C1 segment of cervical spinal cord (tissue), 14 donors: ENCODE data around the gene STT3A.
A peak's percentile ranks its signal among the peaks of the same experiment; 100 is the strongest.
"Not testable (repeated sequence)": the region's sequence is repeated elsewhere in the genome, so short reads cannot be mapped to it uniquely, and the experiment has no call there.

Source experiments
- DNase-seq, 14 donors: peaks; one replicate each; lab custom pipeline; 2025; lab: John Stamatoyannopoulos, UW

The STT3A gene

GRCh38 chr11:125592305-125593113, at the start of gene STT3A:
Gene STT3A (plus strand): TSS chr11:125592852. CDS start chr11:125595916, 3,064 bp downstream.
- peak; percentile 85 to 100 (median 99) for DNase-seq

- DNase-seq = no peak
These were observed 41.9 kb upstream of the STT3A start for GRCh38 chr11:125550780-125551179.

- no peak for DNase-seq
These were observed 40.8 kb upstream of the STT3A start for GRCh38 chr11:125551835-125552342.

- no peak for DNase-seq
These were observed 39.7 kb upstream of the STT3A start for GRCh38 chr11:125552927-125553326.

- no peak for DNase-seq
These were observed 39.3 kb upstream of the STT3A start for GRCh38 chr11:125553357-125553756.

GRCh38 chr11:125554038-125554437, 38.6 kb upstream of the STT3A start:
- no peak for DNase-seq

GRCh38 chr11:125559888-125560287, 32.8 kb upstream of the STT3A start:
- DNase-seq = no peak

- no peak for DNase-seq
These were observed 30.7 kb upstream of the STT3A start for GRCh38 chr11:125561924-125562323.

GRCh38 chr11:125562430-125562829, 30.2 kb upstream of the STT3A start:
- no peak for DNase-seq

GRCh38 chr11:125564357-125564756, 28.3 kb upstream of the STT3A start:
- DNase-seq = no peak

GRCh38 chr11:125566235-125566634, 26.4 kb upstream of the STT3A start:
- DNase-seq = no peak

GRCh38 chr11:125568970-125569914, 23.4 kb upstream of the STT3A start, which contains the start of gene EI24:
Gene EI24 (plus strand): TSS chr11:125569477. CDS start chr11:125572528, 3,051 bp downstream.
- peak; percentile 25 to 92 (median 78) for DNase-seq

GRCh38 chr11:125569915-125570621, 22.6 kb upstream of the STT3A start:
- DNase-seq = peak in 1 of 14 donors; percentile 3

- DNase-seq = no peak
These were observed 21.7 kb upstream of the STT3A start for GRCh38 chr11:125570952-125571351.

- DNase-seq = no peak
These were observed 19.7 kb upstream of the STT3A start for GRCh38 chr11:125572916-125573315.

GRCh38 chr11:125577181-125577580, 15.5 kb upstream of the STT3A start:
- DNase-seq = not testable (repeated sequence)

- DNase-seq = no peak
These were observed 13.9 kb upstream of the STT3A start for GRCh38 chr11:125578783-125579182.

GRCh38 chr11:125579811-125580210, 12.8 kb upstream of the STT3A start:
- DNase-seq = no peak

GRCh38 chr11:125583496-125583895, 9.2 kb upstream of the STT3A start:
- peak in 5 of 14 donors; percentile 5 to 33 (median 11) for DNase-seq

GRCh38 chr11:125585487-125585886, 7.2 kb upstream of the STT3A start:
- DNase-seq = no peak

GRCh38 chr11:125586623-125587022, 6.0 kb upstream of the STT3A start:
- no peak for DNase-seq
